GM12891 (cell line): Measurements from ENCODE around the gene ERCC8.

Experiments used
- POLR2A ChIP-seq: IDR thresholded peaks from 2 replicates; pipeline ENCODE4 v1.6.1; 2011; ENCODE audit warnings: low read depth, low read length, control low read depth
- POLR2AphosphoS5 ChIP-seq: IDR thresholded peaks from 2 replicates; pipeline ENCODE4 v1.6.1; 2011; ENCODE audit warnings: low read depth, low read length, control low read depth
- SPI1 ChIP-seq: IDR thresholded peaks from 2 replicates; pipeline ENCODE4 v1.6.1; 2011; ENCODE audit warnings: low read depth, low read length, control low read depth
- TAF1 ChIP-seq: IDR thresholded peaks from 2 replicates; pipeline ENCODE4 v1.6.1; 2011; ENCODE audit warnings: low read depth, low read length, control low read depth

- TF ChIP-seq TAF1 = no peak
- no peak for TF ChIP-seq POLR2A
- TF ChIP-seq POLR2AphosphoS5 = no peak
- TF ChIP-seq SPI1 = no peak
These were observed 13.8 kb upstream of the ERCC8 start for GRCh38 chr5:60958712-60959111.
